ENCODE data around the gene SLC30A7.

GRCh38 chr1:100896481-100896982 is 642 bp downstream of the SLC30A7 start:
- TF ChIP-seq GATA2 (IDR thresholded peaks at IDR 0.05; ENCODE audit: low read depth, low read length) (no peak), GATA3 (IDR thresholded peaks at IDR 0.05; ENCODE audit: low read depth, low read length) (no peak)
